Nephron progenitor cell (in vitro differentiated cells): ENCODE results near the gene ZNF579.

Source experiments
- DNase-seq: peaks from one replicate; pipeline ENCODE4 v3.0.0; 2021
- H3K27ac Mint-ChIP-seq: 2 replicates; pipeline ENCODE4 v1.8.0; 2021; ENCODE audit warnings: mild to moderate bottlenecking, moderate library complexity, mixed read lengths
- H3K27me3 Mint-ChIP-seq: 2 replicates; pipeline ENCODE4 v1.8.0; 2021; ENCODE audit warnings: mild to moderate bottlenecking, low read depth, mixed read lengths; ENCODE audit not compliant: poor library complexity
- H3K36me3 Mint-ChIP-seq: 2 replicates; pipeline ENCODE4 v1.8.0; 2021; ENCODE audit warnings: low read depth, mixed read lengths
- H3K4me1 Mint-ChIP-seq: 2 replicates; pipeline ENCODE4 v1.8.0; 2021; ENCODE audit warnings: mixed read lengths
- H3K4me3 Mint-ChIP-seq: 2 replicates; pipeline ENCODE4 v1.8.0; 2021; ENCODE audit warnings: mild to moderate bottlenecking, moderate library complexity, mixed read lengths
- H3K9me3 Mint-ChIP-seq: 2 replicates; pipeline ENCODE4 v1.8.0; 2021; ENCODE audit warnings: mild to moderate bottlenecking, moderate library complexity, mixed read lengths
- CTCF ChIP-seq: fragments of 200-600 bp; sonication (generic); IDR thresholded peaks from 2 replicates; pipeline ENCODE4 v1.5.0; 2021; ENCODE audit warnings: antibody characterized with exemption

Gene ZNF579

GRCh38 chr19:55609326-55609725 is 28.7 kb upstream of the ZNF579 start:
- TF ChIP-seq CTCF: no peak
- H3K4me3 Mint-ChIP-seq: no peak overlapping the region

GRCh38 chr19:55606817-55607216 is 26.2 kb upstream of the ZNF579 start:
- Mint-ChIP-seq H3K27ac (peak overlapping the region; percentile 98), H3K4me1 (peaks cover 47% of the 10 kb centered on the region), H3K9me3 (peaks cover 6% of the 10 kb centered on the region), H3K36me3 (peaks cover 49% of the 10 kb centered on the region), H3K4me3 (peak overlapping the region; percentile 95), H3K27me3 (no peaks in the 10 kb centered on the region)
- DNase-seq: no peak
- TF ChIP-seq CTCF: no peak

More at GRCh38 chr19:55609326-55609725, 28.7 kb upstream of the ZNF579 start:
- Mint-ChIP-seq H3K4me1 (peaks cover 40% of the 10 kb centered on the region), H3K36me3 (peaks cover 54% of the 10 kb centered on the region), H3K9me3 (no peaks in the 10 kb centered on the region), H3K27ac (no peak overlapping the region), H3K27me3 (no peaks in the 10 kb centered on the region)
- DNase-seq: no peak

- Mint-ChIP-seq H3K36me3 (peaks cover 49% of the 10 kb centered on the region), H3K27ac (peak overlapping the region; percentile 98), H3K4me3 (peak overlapping the region; percentile 95), H3K4me1 (peaks cover 51% of the 10 kb centered on the region), H3K27me3 (no peaks in the 10 kb centered on the region), H3K9me3 (peaks cover 6% of the 10 kb centered on the region)
- no peak for DNase-seq
- no peak for TF ChIP-seq CTCF
These were observed 25.8 kb upstream of the ZNF579 start for GRCh38 chr19:55606471-55606787.

GRCh38 chr19:55605637-55606470 is 25.2 kb upstream of the ZNF579 start, which contains the start of gene ZNF865:
TSS of gene ZNF865 (plus strand) at chr19:55605647. CDS start at chr19:55613619, 7,972 bp downstream.
- peaks cover 6% of the 10 kb centered on the region for H3K9me3 Mint-ChIP-seq
- H3K27me3 Mint-ChIP-seq: no peaks in the 10 kb centered on the region
- peak; percentile 65 for TF ChIP-seq CTCF
- peak within 1 kb of the TSS; percentile 95 for H3K4me3 Mint-ChIP-seq
- peak within 1 kb of the TSS; percentile 98 for H3K27ac Mint-ChIP-seq
- peaks cover 54% of the 10 kb centered on the region for H3K4me1 Mint-ChIP-seq
- DNase-seq: peak; percentile 79
- H3K36me3 Mint-ChIP-seq: peaks cover 46% of the 10 kb centered on the region

- Mint-ChIP-seq H3K4me1 (peaks cover 51% of the 10 kb centered on the region), H3K27ac (peak overlapping the region; percentile 96), H3K27me3 (no peaks in the 10 kb centered on the region), H3K4me3 (peak overlapping the region; percentile 85), H3K36me3 (peaks cover 40% of the 10 kb centered on the region), H3K9me3 (peaks cover 6% of the 10 kb centered on the region)
- TF ChIP-seq CTCF: no peak
- DNase-seq: peak; percentile 99
These were observed 24.6 kb upstream of the ZNF579 start for GRCh38 chr19:55605207-55605636.
